Heart right ventricle (tissue), 16 donors: ENCODE results near the gene OPN1SW. TPM values are rescaled to one million over a fixed set of nuclear protein-coding genes. Genes with fewer than 3 reads are reported as not detected.

Experiments used
- ATAC-seq, 8 donors: fragments of 200-7000 bp; cut with Tn5 transposase; one replicate each; pipeline ENCODE4 v1.9.1; 2020; ENCODE audit warnings: mild to moderate bottlenecking in 8 of 8, moderate library complexity in 8 of 8, moderate number of reproducible peaks in 1 of 8
- DNase-seq, 2 donors: peaks; one replicate each; pipeline ENCODE4 v3.0.0-alpha.2; 2020
- H3K27ac ChIP-seq, 10 donors: fragments of 200-600 bp; sonication (generic) in 2 of 10; one replicate each; pipeline versions ENCODE4 v1.5.0 to v1.8.0; 2020 to 2022; ENCODE audit warnings: mild to moderate bottlenecking in 3 of 10
- H3K27me3 ChIP-seq, 7 donors: fragments of 200-600 bp; one replicate each; pipeline ENCODE4 v1.8.0; 2021 to 2022; ENCODE audit warnings: mild to moderate bottlenecking in 2 of 7
- H3K36me3 ChIP-seq, 9 donors: fragments of 200-600 bp; sonication (generic) in 1 of 9; one replicate each; pipeline versions ENCODE4 v1.5.0 to v1.8.0; 2020 to 2022; ENCODE audit warnings: mild to moderate bottlenecking in 2 of 9
- H3K4me1 ChIP-seq, 9 donors: fragments of 200-600 bp; sonication (generic) in 1 of 9; one replicate each; pipeline versions ENCODE4 v1.5.0 to v1.8.0; 2020 to 2022; ENCODE audit warnings: mild to moderate bottlenecking in 4 of 9
- H3K4me3 ChIP-seq, 10 donors: fragments of 200-600 bp; sonication (generic) in 2 of 10; one replicate each; pipeline versions ENCODE4 v1.5.0 to v1.8.0; 2020 to 2022; ENCODE audit warnings: mild to moderate bottlenecking in 7 of 10, moderate library complexity in 2 of 10
- H3K9me3 ChIP-seq, 11 donors: fragments of 200-600 bp in 10 of 11; sonication (generic) in 2 of 11; one replicate each; pipeline versions ENCODE4 v1.5.0 to v1.8.0; 2013 to 2022; ENCODE audit warnings: mild to moderate bottlenecking in 2 of 11, control low read depth in 1 of 11, moderate library complexity in 1 of 11
- CTCF ChIP-seq, 9 donors: fragments of 200-600 bp; sonication (generic) in 2 of 9; IDR thresholded peaks; one replicate each; pipeline versions ENCODE4 v1.5.0 to v1.8.0; 2021 to 2022; ENCODE audit warnings: antibody characterized with exemption in 9 of 9, mild to moderate bottlenecking in 5 of 9, moderate library complexity in 1 of 9
- WGBS, 2 donors: extraction: QIAGEN DNeasy Blood & Tissue Kit; methylation state at CpG; one replicate each; pipeline ENCODE4 v1.1.7; 2013; ENCODE audit warnings: inconsistent platforms in 1 of 2; 5-methylcytosine and 5-hydroxymethylcytosine counted together
- intact Hi-C, 10 donors: fragments of 100-400 bp; cut with DNase I; formaldehyde crosslinking; loops; one replicate each; pipeline versions ENCODE4 v1.11.1 to v1.14.2; 2022
- polyA plus RNA-seq, 2 donors: library from polyadenylated mRNA; stranded (reverse); fragments of 200-250 nt; gene quantifications; one replicate each; pipeline ENCODE4 v1.2.3, GENCODE V29; 2013
- total RNA-seq, 10 donors: library from RNA; stranded (reverse); fragmentation: NEBNext Ultra II Directional in 3 of 10; extraction: Animal tissue kit (Norgen Biotek cat#: 25700) in 3 of 10; gene quantifications; one replicate each; pipeline versions ENCODE4 v1.2.1 to v1.2.4, GENCODE V29; 2021 to 2023
- donor health status: Arrhythmogenic right ventricular cardiomyopathy.
- donor health status: ischemic (EF 13 %, LVEDD 7.1; RV severe dilation, severe dysfunction).
- donor health status: healthy with polysubstance abuse.
- donor health status: DM: no; HTN: yes; CAD: no.
- donor health status: DM: no; HTN: no; CAD: no.
- donor health status: ischemic (EF 25% LVEDD 6.9; RV normal size, moderate dysfunction).
- donor health status: ischemic (EF 25% LVEDD 5.7; RV mildly dilated, moderate dysfunction).
- donor health status: healthy.
- donor health status: DM: yes; HTN: yes; CAD: no.
- donor health status: Ischemic cardiomyopathy.
- donor health status: ischemic (EF 35%, LVEDD 5.7; RV mildly dilated, moderate dysfunction).
- donor health status: nonischemic (EF 11% LVEDD 7.7; RV severe dilation, severe dysfunction).
- donor health status: DM: yes; HTN: yes; CAD: no.
- donor health status: PGD.
- donor health status: ischemic (EF 29% LVEDD 5.4; RV normal size, mild dysfunction).
- donor health status: nonischemic (EF 23%, LVEDD 6.1; RV moderate dilation, normal function).

Gene OPN1SW
- total and polyA plus RNA-seq, 12 donors, result not detected

- H3K4me3 ChIP-seq, result no peak overlapping the region
- no peaks in the 10 kb centered on the region for H3K36me3 ChIP-seq
- no peak for TF ChIP-seq CTCF (IDR thresholded peaks at IDR 0.05)
- 65 to 72% methylated on average over 8 of the region's 8 CpGs for WGBS, 2 donors
- H3K9me3 ChIP-seq, result no peaks in the 10 kb centered on the region
- intact Hi-C loops, result no loop called here
- no peak overlapping the region for H3K27ac ChIP-seq
- no peaks in the 10 kb centered on the region for H3K4me1 ChIP-seq
- DNase-seq (no peak), ATAC-seq (no peak)
- peaks cover 0 to 2% (median 0%) of the 10 kb centered on the region in 7 donors for H3K27me3 ChIP-seq
Observed at GRCh38 chr7:128726059-128726736, 49.4 kb downstream of the OPN1SW start.

GRCh38 chr7:128725531-128725930 lies 50.1 kb downstream of the OPN1SW start:
- DNase-seq, result no peak
- intact Hi-C loops, result no loop called here
- H3K9me3 ChIP-seq, result no peaks in the 10 kb centered on the region
- H3K4me3 ChIP-seq, result no peak overlapping the region
- WGBS, 2 donors, result 92 to 93% methylated on average over 2 of the region's 2 CpGs
- H3K36me3 ChIP-seq, result no peaks in the 10 kb centered on the region
- no peak for ATAC-seq
- H3K4me1 ChIP-seq, result no peaks in the 10 kb centered on the region
- peaks cover 0 to 2% (median 0%) of the 10 kb centered on the region in 7 donors for H3K27me3 ChIP-seq
- H3K27ac ChIP-seq, result no peak overlapping the region
- TF ChIP-seq CTCF (IDR thresholded peaks at IDR 0.05), result no peak

GRCh38 chr7:128724743-128725142 lies 50.9 kb downstream of the OPN1SW start:
- Histone ChIP-seq H3K9me3 (no peaks in the 10 kb centered on the region), H3K27me3 (peaks cover 0 to 2% (median 0%) of the 10 kb centered on the region in 7 donors), H3K27ac (no peak overlapping the region), H3K36me3 (no peaks in the 10 kb centered on the region), H3K4me3 (no peak overlapping the region), H3K4me1 (no peaks in the 10 kb centered on the region)
- intact Hi-C loops, result no loop called here
- ATAC-seq, result no peak
- no peak for DNase-seq
- no peak for TF ChIP-seq CTCF (IDR thresholded peaks at IDR 0.05)
- WGBS, 2 donors, result 95 to 96% methylated on average over 5 of the region's 5 CpGs

Other genes with a start within 250 kb of the OPN1SW start
- 1 to 10 TPM in 9 of 10 donors, under 1 TPM in 1; 0.87 to 4.8 (median 2.7) TPM for gene GARIN1A, start 103.5 kb downstream of the OPN1SW start, total RNA-seq
- 10 to 100 TPM in 1 of 2 donors, under 1 TPM in 1; 0.74 to 13.7 TPM for gene GARIN1A, start 103.5 kb downstream of the OPN1SW start, polyA plus RNA-seq
- 100 to 1,000 TPM; 197 to 333 (median 249) TPM for gene CALU, start 36.4 kb downstream of the OPN1SW start, total RNA-seq
- 100 to 1,000 TPM in 1 of 2 donors, 10 to 100 TPM in 1; 39.9 to 260 TPM for gene CALU, start 36.4 kb downstream of the OPN1SW start, polyA plus RNA-seq
- 10 to 100 TPM in 4 of 10 donors, 1 to 10 TPM in 6; 1.8 to 14.4 (median 8.0) TPM for gene CCDC136, start 16.2 kb upstream of the OPN1SW start, total RNA-seq
- gene CCDC136, start 16.2 kb upstream of the OPN1SW start, polyA plus RNA-seq, result 10 to 100 TPM in 1 of 2 donors, 1 to 10 TPM in 1; 4.6 to 13.5 TPM
- gene FLNC, start 54.6 kb upstream of the OPN1SW start, total RNA-seq, result 1,000 to 10,000 TPM in 6 of 10 donors, 100 to 1,000 TPM in 4; 364 to 2,445 (median 1,303) TPM
- 1,000 to 10,000 TPM in 1 of 2 donors, 100 to 1,000 TPM in 1; 223 to 1,054 TPM for gene FLNC, start 54.6 kb upstream of the OPN1SW start, polyA plus RNA-seq
- gene ATP6V1F, start 87.1 kb upstream of the OPN1SW start, total RNA-seq, result 100 to 1,000 TPM in 9 of 10 donors, 10 to 100 TPM in 1; 96.7 to 168 (median 124) TPM
- 100 to 1,000 TPM; 153 to 189 TPM for gene ATP6V1F, start 87.1 kb upstream of the OPN1SW start, polyA plus RNA-seq
- gene KCP, start 134.9 kb upstream of the OPN1SW start, total RNA-seq, result under 1 TPM; 0.09 to 0.42 (median 0.27) TPM
- gene KCP, start 134.9 kb upstream of the OPN1SW start, polyA plus RNA-seq, result under 1 TPM; 0.23 to 0.44 TPM
- 1 to 10 TPM in 6 of 10 donors, under 1 TPM in 4; 0.46 to 6.6 (median 1.4) TPM for gene IRF5, start 162.1 kb upstream of the OPN1SW start, total RNA-seq
- gene IRF5, start 162.1 kb upstream of the OPN1SW start, polyA plus RNA-seq, result 1 to 10 TPM; 1.3 to 2.8 TPM